SKM-1 treated with dmso at 0.1 percent for 144 hours (cell line): Measurements from ENCODE around the gene RND3.

Experiments
- DNase-seq: peaks from one replicate; lab custom pipeline; 2025; ENCODE audit not compliant: unreplicated experiment; lab: John Stamatoyannopoulos, UW

Gene RND3

DNA sequence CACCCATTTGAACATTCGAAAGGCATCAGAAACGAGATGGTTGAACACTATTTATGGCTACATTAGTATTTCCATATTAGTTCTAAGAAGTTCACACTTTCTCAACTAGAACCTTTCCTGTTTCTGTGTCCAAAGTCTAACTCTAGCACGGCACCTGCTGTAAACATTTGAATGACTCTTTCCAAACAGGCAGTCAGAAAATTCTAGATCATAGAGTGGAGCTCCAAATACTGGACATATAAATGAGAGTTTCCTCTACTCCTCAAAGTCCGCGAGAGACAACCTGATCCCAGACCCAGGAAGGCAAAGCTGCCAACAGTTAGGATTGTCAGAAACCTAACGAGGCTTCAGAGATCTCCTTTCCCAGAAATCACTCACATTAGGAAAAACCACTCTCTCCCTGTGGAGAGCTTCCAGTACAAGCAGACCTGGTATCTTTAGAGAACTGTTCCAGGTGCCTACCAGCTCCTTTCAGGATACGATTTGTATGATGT is 10.6 kb downstream of the RND3 start:
- DNase-seq, result no peak

DNA sequence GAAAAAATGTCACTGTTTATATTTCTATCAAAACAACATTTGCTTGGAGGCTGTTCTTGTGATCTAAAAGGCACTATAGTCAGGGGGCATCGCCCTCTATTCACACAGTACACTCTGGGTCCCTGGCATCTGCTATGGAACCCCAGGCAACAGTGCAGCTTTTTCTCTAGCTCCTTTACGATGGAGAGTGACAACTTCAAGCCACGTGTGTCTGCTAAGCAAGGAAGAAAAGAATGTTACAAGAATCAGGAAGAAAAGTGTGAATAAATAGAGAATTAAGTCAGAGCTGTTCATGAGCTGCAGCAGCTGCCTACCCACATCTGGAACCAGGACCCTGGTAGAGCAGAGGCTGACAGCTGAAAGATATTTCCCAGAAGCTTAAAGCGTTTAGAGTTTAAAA is 11.2 kb downstream of the RND3 start:
- DNase-seq, result no peak

- no peak for DNase-seq
Observed at GRCh38 chr2:150475479-150476250, 11.8 kb downstream of the RND3 start.

GRCh38 chr2:150474326-150475074 is 13.0 kb downstream of the RND3 start:
- no peak for DNase-seq

DNA sequence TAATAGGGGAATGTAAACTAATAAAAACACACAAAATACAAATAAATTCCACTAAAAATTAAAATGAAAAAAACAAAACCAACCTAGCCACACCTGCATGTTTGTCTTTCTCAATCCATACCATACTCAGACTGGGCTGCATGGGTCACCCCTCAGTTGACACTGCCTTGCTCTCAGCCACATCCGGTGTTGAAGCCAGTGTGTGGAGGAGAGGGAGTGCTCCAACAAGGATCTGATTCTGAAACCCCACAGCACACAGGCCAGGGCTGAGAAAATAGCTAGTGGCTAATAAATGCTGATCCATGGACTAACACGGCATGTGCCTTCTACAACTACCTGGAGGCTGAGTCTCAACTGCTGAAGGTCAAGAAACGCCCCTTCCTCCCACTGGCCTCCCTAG is 13.7 kb downstream of the RND3 start:
- no peak for DNase-seq

DNA sequence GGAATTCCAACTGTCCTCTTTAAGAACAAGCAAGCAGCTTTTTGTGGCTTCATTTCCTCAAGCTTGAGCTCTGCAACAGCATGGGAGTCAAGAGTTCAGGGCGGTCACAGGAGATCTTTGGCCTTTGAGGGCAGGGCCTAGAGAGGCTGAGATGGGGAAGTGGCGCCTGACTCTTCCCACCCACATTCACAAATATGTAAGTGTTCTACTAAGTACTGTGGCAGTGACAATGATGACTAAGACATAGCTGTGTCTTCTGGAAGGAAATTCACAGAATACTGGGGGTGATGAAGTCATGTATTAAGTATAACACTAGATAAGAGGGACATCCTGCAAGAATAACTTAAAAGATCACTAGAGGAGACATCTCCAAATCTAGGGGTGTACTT is 15.0 kb downstream of the RND3 start:
- peak; percentile 82 for DNase-seq

DNA sequence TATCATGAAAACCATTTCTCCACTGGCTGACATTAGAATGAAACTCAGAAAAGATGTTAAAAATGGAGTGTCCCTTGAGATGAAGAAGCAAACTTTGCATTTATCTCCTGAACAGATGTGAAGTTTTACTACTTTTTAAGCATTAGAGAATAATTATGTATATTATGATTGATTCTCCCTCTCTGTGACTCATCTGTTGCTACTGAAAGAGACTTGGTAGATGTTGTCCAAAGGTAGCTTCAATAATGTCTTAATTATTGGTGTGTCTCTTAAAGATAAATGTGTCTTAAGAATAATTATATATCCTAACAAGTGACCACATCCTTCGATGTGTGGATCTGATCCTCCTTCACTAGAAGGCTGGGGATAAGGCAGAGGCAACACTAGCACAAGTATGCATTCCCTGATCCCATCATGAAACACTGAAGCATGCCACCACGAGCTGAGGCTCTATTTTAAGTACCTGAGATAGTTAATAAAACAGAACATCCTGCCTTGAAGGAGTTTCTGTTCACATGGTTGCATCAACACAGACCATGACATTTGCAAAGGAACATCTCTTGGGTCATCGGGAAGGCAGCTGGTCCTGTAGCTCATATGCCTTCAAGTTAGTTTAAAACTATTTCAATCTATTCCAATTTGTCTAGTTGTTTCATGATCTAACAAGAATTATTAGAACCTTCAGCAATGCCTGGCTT is 15.5 kb downstream of the RND3 start:
- DNase-seq, result no peak

- DNase-seq, result no peak
Observed at GRCh38 chr2:150470435-150470834, 17.0 kb downstream of the RND3 start.

DNA sequence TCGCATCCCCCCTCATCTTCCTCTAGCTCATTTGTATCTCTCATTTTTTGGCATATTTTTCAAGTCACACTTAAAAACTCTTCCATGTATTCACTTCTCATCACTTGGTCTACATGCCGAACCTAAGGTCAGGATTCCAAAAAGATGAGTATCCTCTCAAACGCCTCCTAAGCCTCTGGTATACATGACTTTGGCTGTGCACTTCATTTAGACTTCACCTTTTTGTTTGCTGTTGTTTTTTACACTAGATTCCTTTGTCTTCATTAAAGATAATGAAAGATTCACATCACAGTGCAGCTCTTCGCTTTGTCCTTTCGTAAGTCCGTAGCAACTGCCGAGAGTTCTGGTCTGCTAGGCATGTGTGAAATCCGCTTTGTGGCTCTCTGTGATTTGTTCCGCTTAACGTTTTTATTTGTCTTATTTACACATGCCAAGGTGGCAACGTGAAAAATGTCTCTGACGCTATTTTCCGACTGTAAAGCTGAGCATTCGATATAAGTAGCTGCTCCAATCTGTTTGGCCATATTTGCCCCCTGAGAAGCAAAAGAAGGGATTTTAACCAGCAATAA is 17.7 kb downstream of the RND3 start:
- DNase-seq, result no peak

DNA sequence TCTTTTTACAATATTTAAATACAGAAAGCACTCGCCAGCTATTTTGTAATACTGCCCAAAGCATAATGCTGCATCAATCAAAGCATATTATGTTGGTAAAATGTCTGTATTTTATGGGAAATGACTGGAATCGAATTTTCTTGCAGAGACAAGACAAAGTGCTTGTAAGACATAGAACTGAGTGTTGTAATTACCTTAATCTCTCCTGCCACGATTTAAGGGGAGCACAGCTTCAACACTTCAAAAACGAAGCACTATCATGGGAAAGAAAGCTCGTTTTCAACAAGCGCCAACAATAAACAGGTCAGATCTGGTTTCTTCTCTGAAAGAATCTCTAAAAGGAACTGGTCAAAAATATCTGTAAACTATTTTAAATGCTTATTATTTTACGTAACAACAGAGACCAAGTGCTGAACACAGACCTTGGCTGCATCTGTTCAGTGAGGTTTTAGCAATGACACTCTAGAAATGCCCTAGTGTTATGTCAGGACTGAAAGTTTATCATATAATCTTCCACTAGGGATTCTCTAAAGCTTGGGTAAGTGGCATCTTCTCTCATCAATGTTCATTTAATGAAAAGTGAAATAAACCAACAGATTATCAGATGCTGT is 19.0 kb downstream of the RND3 start:
- DNase-seq, result no peak

GRCh38 chr2:150467621-150467963 is 19.9 kb downstream of the RND3 start:
- no peak for DNase-seq

DNA sequence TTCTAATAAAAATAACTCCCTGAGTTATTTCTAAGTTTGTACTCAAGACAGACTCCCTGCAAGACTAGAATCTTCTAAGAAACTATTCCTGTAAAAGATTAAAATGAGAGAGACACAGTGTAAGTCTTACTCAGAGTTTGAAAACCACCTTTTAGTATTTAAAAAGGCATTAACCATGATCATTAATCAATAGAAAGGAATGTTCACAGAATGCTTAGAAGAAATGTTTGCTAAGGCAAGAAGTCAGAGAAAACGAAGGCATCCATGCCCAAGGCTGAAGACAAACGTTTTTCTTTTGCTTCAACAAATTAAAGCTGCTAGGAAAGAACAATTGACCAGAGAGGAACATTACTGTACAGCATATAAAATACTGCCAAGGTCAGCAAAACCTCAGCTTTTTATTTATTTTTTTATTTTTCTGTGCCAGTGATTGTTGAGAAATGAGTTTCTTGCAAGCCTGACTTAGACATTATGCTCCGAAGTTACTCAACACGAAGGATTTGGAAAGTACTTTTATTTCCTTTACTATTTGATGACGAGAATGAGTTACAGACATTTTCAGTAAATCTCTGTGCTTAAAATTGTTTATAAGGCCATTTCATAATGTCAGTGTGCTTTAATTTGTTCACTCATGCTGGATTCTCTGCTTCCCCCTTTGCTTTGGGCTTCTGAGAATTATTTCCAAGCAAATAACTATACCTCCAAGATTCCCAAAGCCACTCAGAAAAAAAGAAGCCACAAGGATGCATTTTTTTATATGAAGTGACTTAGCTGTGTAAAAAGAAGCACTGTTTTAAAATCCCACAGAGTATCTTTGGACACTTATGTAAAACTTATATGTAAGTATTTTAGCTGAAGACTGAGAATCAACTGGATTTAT is 20.5 kb downstream of the RND3 start:
- DNase-seq, result no peak

DNA sequence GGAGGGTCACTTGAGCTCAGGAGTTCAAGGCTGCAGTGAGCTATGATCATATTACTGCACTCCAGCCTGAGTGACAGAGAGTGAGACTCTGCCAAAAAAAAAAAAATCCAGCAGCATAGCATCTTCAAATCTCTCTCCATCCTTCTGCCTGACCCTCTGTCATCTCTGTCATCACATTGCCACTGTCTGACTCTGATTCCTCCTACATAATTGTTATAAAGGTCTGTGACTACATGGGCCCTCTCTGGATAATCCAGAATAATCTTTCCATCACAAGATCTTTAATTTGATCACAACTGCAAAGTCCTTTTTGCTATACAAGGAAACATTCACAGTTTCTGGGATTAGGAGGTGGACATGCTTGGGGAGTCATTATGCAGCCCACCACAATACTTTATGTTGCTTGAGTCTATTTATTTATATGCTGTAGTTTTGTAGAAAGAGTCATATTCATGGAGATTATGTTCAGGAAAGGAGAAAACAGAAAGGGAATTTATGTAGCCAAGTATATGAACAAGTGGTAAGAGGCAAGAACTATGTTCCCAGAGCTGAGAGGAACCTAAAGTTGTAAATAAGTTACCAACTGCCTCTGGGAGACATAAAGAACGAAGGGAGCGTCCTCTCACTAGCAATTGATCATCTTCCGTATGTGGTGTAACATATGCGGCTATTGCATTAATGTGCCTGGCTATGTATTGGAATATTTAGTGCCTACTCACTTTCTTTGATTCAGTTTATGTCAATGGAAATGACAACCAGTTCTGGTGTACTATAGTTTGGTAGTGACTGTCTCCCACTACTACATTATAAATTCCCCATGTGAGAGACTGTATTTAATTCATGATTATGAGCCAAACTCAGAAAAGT is 21.5 kb downstream of the RND3 start:
- DNase-seq, result no peak

DNA sequence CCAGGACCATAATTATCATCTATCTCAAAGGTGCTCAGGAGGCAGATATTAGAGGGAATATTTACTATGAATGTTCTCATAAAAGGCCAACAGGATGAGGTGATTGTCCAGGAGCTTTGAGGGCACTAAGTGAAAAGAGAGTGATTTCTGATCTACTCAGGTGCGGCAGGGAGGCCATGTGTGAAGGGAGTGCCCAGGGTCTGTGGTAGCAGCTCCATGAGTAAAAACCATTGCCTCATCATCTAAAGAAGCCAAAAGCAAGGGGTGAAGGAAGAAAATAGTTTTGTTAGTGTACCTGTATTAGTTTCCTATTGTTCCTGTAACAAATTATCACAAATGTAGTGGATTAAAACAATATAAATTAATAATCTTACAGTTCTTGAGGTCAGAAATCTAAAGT is 22.5 kb downstream of the RND3 start:
- no peak for DNase-seq

DNA sequence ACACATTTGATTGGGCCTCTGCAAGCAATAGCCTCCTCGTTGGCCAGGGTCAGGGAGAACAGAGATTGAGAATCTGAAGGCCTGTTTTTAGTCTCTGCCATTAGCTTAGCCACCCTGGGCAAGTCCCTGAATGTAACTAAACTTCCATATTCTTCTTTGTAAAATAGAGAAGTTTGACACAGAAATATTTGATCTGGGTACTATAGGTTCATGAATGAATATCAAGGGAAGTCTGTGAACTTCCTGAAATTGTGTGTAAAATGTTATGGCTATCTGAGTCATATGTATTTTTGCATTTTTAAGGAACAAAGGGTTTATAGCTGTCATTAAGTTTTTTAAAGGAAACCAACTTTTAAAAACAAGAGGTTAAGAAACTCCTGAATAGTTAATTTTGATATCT is 23.2 kb downstream of the RND3 start:
- DNase-seq, result no peak

- DNase-seq, result no peak
Observed at GRCh38 chr2:150462770-150463169, 24.7 kb downstream of the RND3 start.

GRCh38 chr2:150459281-150459680 is 28.2 kb downstream of the RND3 start:
- DNase-seq, result no peak

DNA sequence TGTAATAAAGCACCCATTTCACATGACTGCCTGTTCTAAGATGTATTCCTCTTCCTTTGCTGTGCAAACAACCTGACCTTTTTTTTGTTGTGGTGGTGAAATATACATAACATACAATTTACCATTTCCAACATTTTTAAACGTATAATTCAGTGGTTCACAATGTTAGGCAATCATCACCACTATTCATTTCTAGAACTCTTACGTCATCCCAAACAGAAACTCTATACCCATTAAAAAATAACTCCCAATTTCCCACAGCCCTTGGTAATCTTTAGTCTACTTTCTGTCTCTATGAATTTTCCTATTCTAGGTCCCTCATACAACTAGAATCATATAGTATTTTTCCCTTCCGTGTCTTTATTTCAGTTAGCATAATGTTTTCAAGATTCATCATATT is 36.7 kb downstream of the RND3 start:
- no peak for DNase-seq

DNA sequence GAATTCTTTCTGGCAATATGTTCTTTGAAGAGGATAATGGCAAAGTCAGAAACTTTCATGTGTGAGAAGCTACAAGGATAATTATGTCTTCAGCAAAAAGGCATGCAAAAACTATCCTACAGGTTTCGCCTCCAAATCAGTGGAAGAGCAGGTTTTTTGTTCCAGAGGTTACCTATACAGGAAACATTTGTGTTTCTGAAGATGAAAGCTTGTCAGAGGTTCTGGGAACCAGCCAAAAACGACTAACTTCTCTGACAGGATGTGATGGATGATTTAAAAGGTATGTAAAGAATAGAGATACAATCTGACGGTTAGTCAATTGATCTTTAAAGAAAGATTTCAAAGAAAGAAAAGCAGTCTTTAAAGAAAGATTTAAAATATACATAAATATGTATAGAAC is 37.6 kb downstream of the RND3 start:
- DNase-seq, result no peak
